Ovary (tissue), 3 donors: ENCODE results near the gene GRIN3A.

Experiments
- CTCF ChIP-seq, 3 donors: fragments of 450-650 bp in 2 of 3; fragments of 200-600 bp in 1 of 3; IDR thresholded peaks; one replicate each; pipeline versions ENCODE4 v1.5.1 to v1.8.0; 2016 to 2022; ENCODE audit warnings: antibody characterized with exemption in 3 of 3, mild to moderate bottlenecking in 1 of 3
- POLR2A ChIP-seq: fragments of 450-650 bp; IDR thresholded peaks from one replicate; pipeline ENCODE4 v1.6.1; 2017; ENCODE audit warnings: antibody characterized with exemption, mild to moderate bottlenecking, moderate library complexity
- donor health status: DM: no; HTN: no; CAD: no.

GRCh38 chr9:101572316-101572715 lies 166.1 kb downstream of the GRIN3A start:
- TF ChIP-seq CTCF (IDR thresholded peaks at IDR 0.05), result no peak
- no peak for TF ChIP-seq POLR2A
